HEK293T (cell line): ENCODE results near the gene HOMER2.
"Not testable (repeated sequence)": the region's sequence is repeated elsewhere in the genome, so short reads cannot be mapped to it uniquely, and the experiment has no call there.

Source experiments
- BHLHE40 ChIP-seq: fragments of 450-650 bp; IDR thresholded peaks from 2 replicates; pipeline ENCODE4 v1.6.1; 2016; ENCODE audit warnings: mild to moderate bottlenecking, moderate library complexity, borderline replicate concordance
- CTBP1 ChIP-seq: fragments of 450-650 bp; IDR thresholded peaks from 2 replicates; pipeline ENCODE4 v1.6.1; 2016; ENCODE audit warnings: borderline replicate concordance
- ELF4 ChIP-seq: fragments of 450-650 bp; IDR thresholded peaks from 2 replicates; pipeline ENCODE4 v1.6.1; 2017; ENCODE audit warnings: antibody characterized with exemption
- FOXK2 ChIP-seq: fragments of 450-650 bp; IDR thresholded peaks from 2 replicates; pipeline ENCODE4 v1.6.1; 2016; ENCODE audit warnings: mild to moderate bottlenecking
- FOXM1 ChIP-seq: fragments of 450-650 bp; IDR thresholded peaks from 2 replicates; pipeline ENCODE4 v1.6.1; 2017; ENCODE audit warnings: mild to moderate bottlenecking, borderline replicate concordance
- SP1 ChIP-seq: fragments of 450-650 bp; IDR thresholded peaks from 2 replicates; pipeline ENCODE4 v1.6.1; 2017
- SUZ12 ChIP-seq: fragments of 450-650 bp; IDR thresholded peaks from 2 replicates; pipeline ENCODE4 v1.6.1; 2016; ENCODE audit warnings: mild to moderate bottlenecking
- ZNF384 ChIP-seq: fragments of 450-650 bp; IDR thresholded peaks from 2 replicates; pipeline ENCODE4 v1.6.1; 2016
- TF ChIP-seq, protein P1 (sequence below): fragments of 450-650 bp; IDR thresholded peaks from 2 replicates; pipeline ENCODE4 v1.6.1; 2016

DNA sequence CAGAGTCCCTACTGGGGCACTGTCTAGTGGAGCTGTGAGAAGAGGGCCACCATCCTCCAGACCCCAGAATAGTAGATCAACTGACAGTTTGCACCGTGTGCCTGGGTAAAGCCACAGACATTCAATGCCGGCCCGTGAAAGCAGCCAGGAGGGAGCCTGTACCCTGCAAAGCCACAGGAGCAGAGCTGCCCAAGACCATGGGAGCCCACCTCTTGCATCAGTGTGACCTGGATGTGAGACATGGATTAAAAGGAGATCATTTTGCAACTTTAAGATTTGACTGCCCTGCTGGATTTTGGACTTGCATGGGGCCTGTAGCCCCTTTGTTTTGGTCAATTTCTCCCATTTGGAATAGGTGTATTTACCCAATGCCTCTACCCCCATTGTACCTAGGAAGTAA lies 86.5 kb downstream of the HOMER2 start:
- not testable (repeated sequence) for TF ChIP-seq ELF4, CTBP1, ZNF384, SP1, BHLHE40, FOXM1, SUZ12, FOXK2
- TF ChIP-seq, protein P1, sequence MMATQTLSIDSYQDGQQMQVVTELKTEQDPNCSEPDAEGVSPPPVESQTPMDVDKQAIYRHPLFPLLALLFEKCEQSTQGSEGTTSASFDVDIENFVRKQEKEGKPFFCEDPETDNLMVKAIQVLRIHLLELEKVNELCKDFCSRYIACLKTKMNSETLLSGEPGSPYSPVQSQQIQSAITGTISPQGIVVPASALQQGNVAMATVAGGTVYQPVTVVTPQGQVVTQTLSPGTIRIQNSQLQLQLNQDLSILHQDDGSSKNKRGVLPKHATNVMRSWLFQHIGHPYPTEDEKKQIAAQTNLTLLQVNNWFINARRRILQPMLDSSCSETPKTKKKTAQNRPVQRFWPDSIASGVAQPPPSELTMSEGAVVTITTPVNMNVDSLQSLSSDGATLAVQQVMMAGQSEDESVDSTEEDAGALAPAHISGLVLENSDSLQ: not testable (repeated sequence)
